ENCODE measurements around the gene CFH.
A peak's percentile ranks its signal among the peaks of the same experiment; 100 is the strongest.

DNA sequence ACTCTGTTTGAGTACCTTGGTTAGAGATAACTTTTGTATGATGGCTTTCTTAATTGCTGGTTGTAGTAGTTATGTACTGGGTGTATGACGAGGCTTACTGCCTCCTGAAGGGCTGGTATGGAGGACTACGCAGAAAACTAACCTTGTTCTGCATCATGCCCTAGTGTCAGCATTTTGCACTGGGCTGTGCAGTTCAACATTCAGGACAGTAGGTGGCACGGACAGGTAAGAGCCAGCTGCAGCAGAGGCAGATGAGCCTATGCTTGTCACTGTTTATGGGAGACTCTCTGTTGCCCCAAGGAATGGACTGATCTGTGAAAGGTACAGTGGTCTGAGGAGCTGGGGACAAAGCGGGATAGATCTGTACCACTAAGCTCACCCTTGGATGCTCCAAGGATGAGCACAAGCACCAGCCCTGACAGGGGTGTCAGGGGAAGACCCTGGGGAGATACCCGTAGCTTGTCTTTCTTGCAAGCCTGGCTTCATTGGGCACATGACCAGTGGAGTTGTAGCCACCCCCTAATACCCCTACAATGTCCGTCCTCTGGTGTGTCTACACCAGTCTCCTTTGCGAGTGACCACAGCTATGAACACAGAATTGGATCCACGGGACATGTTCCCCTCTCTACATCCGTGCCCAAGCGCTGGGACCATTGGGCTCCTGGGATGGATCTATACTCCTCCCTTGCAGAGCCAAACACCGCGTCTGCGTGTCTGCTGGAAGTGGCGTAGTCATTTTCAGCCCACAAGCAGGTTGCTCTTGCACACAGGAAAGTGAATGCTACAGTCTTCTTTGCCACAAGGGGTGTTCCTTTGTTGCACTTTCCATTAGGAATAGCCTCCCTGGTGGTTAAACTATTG lies 71.7 kb downstream of the CFH start:
- no peak for TF ChIP-seq SRF (IDR thresholded peaks at IDR 0.05; ENCODE audit: low read depth)
- TF ChIP-seq POLR2A (IDR thresholded peaks at IDR 0.05; ENCODE audit: borderline replicate concordance, extremely low read depth, insufficient read depth, insufficient read length) = no peak
- TF ChIP-seq, protein P1, sequence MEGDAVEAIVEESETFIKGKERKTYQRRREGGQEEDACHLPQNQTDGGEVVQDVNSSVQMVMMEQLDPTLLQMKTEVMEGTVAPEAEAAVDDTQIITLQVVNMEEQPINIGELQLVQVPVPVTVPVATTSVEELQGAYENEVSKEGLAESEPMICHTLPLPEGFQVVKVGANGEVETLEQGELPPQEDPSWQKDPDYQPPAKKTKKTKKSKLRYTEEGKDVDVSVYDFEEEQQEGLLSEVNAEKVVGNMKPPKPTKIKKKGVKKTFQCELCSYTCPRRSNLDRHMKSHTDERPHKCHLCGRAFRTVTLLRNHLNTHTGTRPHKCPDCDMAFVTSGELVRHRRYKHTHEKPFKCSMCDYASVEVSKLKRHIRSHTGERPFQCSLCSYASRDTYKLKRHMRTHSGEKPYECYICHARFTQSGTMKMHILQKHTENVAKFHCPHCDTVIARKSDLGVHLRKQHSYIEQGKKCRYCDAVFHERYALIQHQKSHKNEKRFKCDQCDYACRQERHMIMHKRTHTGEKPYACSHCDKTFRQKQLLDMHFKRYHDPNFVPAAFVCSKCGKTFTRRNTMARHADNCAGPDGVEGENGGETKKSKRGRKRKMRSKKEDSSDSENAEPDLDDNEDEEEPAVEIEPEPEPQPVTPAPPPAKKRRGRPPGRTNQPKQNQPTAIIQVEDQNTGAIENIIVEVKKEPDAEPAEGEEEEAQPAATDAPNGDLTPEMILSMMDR (IDR thresholded peaks at IDR 0.05 in 2 of 3, conservative IDR thresholded peaks at IDR 0.05 in 1 of 3; ENCODE audit: borderline replicate concordance in 1 of 3, insufficient read depth in 1 of 3, low read depth in 2 of 3, low read length in 2 of 3) = peak; percentile 34 to 80 (median 79); a peak in 5 of 6 replicates
- TF ChIP-seq EZH2phosphoT487 (IDR thresholded peaks at IDR 0.05; ENCODE audit: borderline replicate concordance) = no peak
- TF ChIP-seq, protein P2, sequence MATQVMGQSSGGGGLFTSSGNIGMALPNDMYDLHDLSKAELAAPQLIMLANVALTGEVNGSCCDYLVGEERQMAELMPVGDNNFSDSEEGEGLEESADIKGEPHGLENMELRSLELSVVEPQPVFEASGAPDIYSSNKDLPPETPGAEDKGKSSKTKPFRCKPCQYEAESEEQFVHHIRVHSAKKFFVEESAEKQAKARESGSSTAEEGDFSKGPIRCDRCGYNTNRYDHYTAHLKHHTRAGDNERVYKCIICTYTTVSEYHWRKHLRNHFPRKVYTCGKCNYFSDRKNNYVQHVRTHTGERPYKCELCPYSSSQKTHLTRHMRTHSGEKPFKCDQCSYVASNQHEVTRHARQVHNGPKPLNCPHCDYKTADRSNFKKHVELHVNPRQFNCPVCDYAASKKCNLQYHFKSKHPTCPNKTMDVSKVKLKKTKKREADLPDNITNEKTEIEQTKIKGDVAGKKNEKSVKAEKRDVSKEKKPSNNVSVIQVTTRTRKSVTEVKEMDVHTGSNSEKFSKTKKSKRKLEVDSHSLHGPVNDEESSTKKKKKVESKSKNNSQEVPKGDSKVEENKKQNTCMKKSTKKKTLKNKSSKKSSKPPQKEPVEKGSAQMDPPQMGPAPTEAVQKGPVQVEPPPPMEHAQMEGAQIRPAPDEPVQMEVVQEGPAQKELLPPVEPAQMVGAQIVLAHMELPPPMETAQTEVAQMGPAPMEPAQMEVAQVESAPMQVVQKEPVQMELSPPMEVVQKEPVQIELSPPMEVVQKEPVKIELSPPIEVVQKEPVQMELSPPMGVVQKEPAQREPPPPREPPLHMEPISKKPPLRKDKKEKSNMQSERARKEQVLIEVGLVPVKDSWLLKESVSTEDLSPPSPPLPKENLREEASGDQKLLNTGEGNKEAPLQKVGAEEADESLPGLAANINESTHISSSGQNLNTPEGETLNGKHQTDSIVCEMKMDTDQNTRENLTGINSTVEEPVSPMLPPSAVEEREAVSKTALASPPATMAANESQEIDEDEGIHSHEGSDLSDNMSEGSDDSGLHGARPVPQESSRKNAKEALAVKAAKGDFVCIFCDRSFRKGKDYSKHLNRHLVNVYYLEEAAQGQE (IDR thresholded peaks at IDR 0.05; ENCODE audit: low read depth) = no peak
- TF ChIP-seq EZH2 (IDR thresholded peaks at IDR 0.05) = no peak
- TF ChIP-seq POLR2AphosphoS5 (IDR thresholded peaks at IDR 0.05; ENCODE audit: low read depth, low read length) = no peak
